ENCODE data around the gene PDE3B. TPM values are rescaled to one million over a fixed set of nuclear protein-coding genes. Genes with fewer than 3 reads are reported as not detected.

PDE3B gene
- polyA plus RNA-seq, 1 donor (not counting 4 experiments of a cell fraction or from before 2014, with no cell fraction given), result 0.01 TPM

DNA sequence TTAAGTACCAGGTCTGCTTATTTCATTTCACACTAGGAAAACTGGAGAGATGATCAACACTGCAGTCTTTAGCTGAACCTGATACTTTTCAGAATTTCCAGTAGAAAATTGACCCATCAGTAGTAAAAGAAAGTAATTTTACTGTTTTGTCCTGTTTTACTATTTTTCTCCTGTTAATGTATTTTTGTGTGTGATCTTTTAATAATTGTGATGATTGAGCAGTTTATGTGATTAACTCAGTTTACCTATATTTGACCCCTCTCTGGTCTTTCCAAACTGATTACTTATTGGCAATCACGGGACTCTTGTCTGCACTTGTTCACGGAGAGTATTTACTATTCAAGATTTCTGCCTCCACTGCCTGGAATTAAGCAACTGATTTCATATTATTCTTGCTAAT is 249.0 kb downstream of the PDE3B start:
- no peaks in the 10 kb centered on the region for H3K9me1 ChIP-seq (ENCODE audit: control insufficient read depth, extremely low read depth, insufficient read depth, low read length)
- peak overlapping the region; percentile 88 for H3K4me2 ChIP-seq (ENCODE audit: control insufficient read depth, extremely low read depth, insufficient read depth, low read depth, low read length)
- peaks cover 2% of the 10 kb centered on the region for H3K79me2 ChIP-seq (ENCODE audit: control insufficient read depth, insufficient read depth, low read length)
- peak overlapping the region; percentile 67 for H2AFZ ChIP-seq (ENCODE audit: control insufficient read depth, low read length)
- no peaks in the 10 kb centered on the region for H3K36me3 ChIP-seq (ENCODE audit: control insufficient read depth in 2 of 2, extremely low read depth in 1 of 2, insufficient read depth in 2 of 2, low read length in 2 of 2)
- TF ChIP-seq EZH2 (IDR thresholded peaks at IDR 0.05; ENCODE audit: low read length), result no peak
- TF ChIP-seq, protein P1, sequence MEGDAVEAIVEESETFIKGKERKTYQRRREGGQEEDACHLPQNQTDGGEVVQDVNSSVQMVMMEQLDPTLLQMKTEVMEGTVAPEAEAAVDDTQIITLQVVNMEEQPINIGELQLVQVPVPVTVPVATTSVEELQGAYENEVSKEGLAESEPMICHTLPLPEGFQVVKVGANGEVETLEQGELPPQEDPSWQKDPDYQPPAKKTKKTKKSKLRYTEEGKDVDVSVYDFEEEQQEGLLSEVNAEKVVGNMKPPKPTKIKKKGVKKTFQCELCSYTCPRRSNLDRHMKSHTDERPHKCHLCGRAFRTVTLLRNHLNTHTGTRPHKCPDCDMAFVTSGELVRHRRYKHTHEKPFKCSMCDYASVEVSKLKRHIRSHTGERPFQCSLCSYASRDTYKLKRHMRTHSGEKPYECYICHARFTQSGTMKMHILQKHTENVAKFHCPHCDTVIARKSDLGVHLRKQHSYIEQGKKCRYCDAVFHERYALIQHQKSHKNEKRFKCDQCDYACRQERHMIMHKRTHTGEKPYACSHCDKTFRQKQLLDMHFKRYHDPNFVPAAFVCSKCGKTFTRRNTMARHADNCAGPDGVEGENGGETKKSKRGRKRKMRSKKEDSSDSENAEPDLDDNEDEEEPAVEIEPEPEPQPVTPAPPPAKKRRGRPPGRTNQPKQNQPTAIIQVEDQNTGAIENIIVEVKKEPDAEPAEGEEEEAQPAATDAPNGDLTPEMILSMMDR (optimal IDR thresholded peaks at IDR 0.05 in 1 of 3, IDR thresholded peaks at IDR 0.05 in 1 of 3, conservative IDR thresholded peaks at IDR 0.05 in 1 of 3; ENCODE audit: extremely low read depth in 1 of 3, insufficient read depth in 2 of 3, low read length in 3 of 3), result no peak
- peaks cover 8% of the 10 kb centered on the region for H3K4me1 ChIP-seq (ENCODE audit: control insufficient read depth, extremely low read depth, insufficient read depth, low read length)
- DNase-seq (ENCODE audit: low read depth, low spot score) (no peak), FAIRE-seq (no peak)
- H3K9ac ChIP-seq (ENCODE audit: control insufficient read depth, extremely low read depth, insufficient read depth, low read length), result no peak overlapping the region
- dilution Hi-C loops (cut with MboI; ENCODE audit: extremely low pct_ligation_motif_present, low sequenced_read_pairs), result no loop called here
- peaks cover 3% of the 10 kb centered on the region for H3K27me3 ChIP-seq (ENCODE audit: control insufficient read depth, extremely low read depth, insufficient read depth, low read length)
- H4K20me1 ChIP-seq (ENCODE audit: control insufficient read depth, extremely low read depth, insufficient read depth, low read length), result no peaks in the 10 kb centered on the region
- H3K27ac ChIP-seq (ENCODE audit: control insufficient read depth, insufficient read depth, low read length), result no peak overlapping the region
- H3K9me3 ChIP-seq (ENCODE audit: control insufficient read depth, low read depth, low read length), result no peaks in the 10 kb centered on the region
- peak overlapping the region in 2 of 3 experiments; percentile 75 to 81 for H3K4me3 ChIP-seq (ENCODE audit: control insufficient read depth in 2 of 3, extremely low read depth in 1 of 3, insufficient read depth in 2 of 3, low read depth in 1 of 3, low read length in 3 of 3)

DNA sequence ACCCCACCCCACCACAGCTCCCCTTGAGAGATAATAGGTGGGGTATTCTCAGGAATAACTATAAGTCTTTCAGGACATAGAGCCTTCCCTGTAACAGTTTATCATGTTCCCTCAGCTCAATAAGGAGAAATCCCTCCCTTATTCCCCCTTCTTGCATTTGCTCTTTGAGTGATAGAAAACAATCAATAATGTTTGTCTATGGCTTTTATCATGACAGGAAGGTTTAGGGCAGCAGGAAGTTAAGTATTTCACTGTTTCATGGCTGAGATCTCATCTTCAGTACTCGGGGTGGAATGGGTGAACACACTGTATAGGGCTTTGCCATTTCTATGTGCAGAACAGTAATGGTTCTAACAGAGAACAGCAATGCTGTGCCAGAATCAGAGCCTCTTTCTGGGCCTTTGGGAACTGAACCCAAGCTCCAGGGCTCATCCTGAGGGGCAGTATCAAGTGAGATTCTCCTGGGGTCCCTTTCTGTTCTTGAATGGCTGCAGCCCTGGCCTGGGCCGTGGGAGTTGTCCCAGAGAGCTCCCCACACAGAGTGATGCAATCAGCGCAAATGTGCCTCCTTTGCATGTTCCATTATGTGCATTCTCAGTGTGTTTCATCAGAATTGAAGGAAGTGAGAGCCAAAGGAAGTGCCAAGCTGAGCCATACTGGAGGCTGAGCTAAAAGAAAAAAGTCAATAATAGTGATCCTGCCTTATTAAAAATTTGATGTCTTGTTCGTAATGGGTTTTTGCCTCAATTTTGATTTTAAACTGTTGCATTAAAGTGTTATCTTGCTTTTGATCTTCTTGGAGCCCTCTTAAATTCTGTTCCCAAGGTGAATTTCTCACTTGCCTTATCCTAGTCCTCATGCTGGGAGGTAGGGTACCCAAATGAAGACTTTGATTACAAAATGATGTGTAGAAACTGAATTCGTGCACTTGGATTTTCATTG is 251.3 kb downstream of the PDE3B start:
- Histone ChIP-seq H4K20me1 (ENCODE audit: control insufficient read depth, extremely low read depth, insufficient read depth, low read length) (no peaks in the 10 kb centered on the region), H3K36me3 (ENCODE audit: control insufficient read depth in 2 of 2, extremely low read depth in 1 of 2, insufficient read depth in 2 of 2, low read length in 2 of 2) (no peaks in the 10 kb centered on the region), H3K9me3 (ENCODE audit: control insufficient read depth, low read depth, low read length) (no peaks in the 10 kb centered on the region), H2AFZ (ENCODE audit: control insufficient read depth, low read length) (no peak overlapping the region), H3K4me1 (ENCODE audit: control insufficient read depth, extremely low read depth, insufficient read depth, low read length) (peaks cover 8% of the 10 kb centered on the region), H3K4me2 (ENCODE audit: control insufficient read depth, extremely low read depth, insufficient read depth, low read depth, low read length) (peak overlapping the region; percentile 10), H3K4me3 (ENCODE audit: control insufficient read depth in 2 of 3, extremely low read depth in 1 of 3, insufficient read depth in 2 of 3, low read depth in 1 of 3, low read length in 3 of 3) (no peak overlapping the region), H3K9ac (ENCODE audit: control insufficient read depth, extremely low read depth, insufficient read depth, low read length) (no peak overlapping the region), H3K9me1 (ENCODE audit: control insufficient read depth, extremely low read depth, insufficient read depth, low read length) (no peaks in the 10 kb centered on the region), H3K79me2 (ENCODE audit: control insufficient read depth, insufficient read depth, low read length) (peaks cover 2% of the 10 kb centered on the region), H3K27me3 (ENCODE audit: control insufficient read depth, extremely low read depth, insufficient read depth, low read length) (peaks cover 3% of the 10 kb centered on the region), H3K27ac (ENCODE audit: control insufficient read depth, insufficient read depth, low read length) (no peak overlapping the region)
- no peak for TF ChIP-seq EZH2 (IDR thresholded peaks at IDR 0.05; ENCODE audit: low read length)
- TF ChIP-seq, protein P1 (optimal IDR thresholded peaks at IDR 0.05 in 1 of 3, IDR thresholded peaks at IDR 0.05 in 1 of 3, conservative IDR thresholded peaks at IDR 0.05 in 1 of 3; ENCODE audit: extremely low read depth in 1 of 3, insufficient read depth in 2 of 3, low read length in 3 of 3), result no peak
- FAIRE-seq (no peak), DNase-seq (ENCODE audit: low read depth, low spot score) (no peak)
- dilution Hi-C loops (cut with MboI; ENCODE audit: extremely low pct_ligation_motif_present, low sequenced_read_pairs), result no loop called here

Data from keratinocyte (primary cell).